Measurements from ENCODE around the gene SETDB2. TPM values are rescaled to one million over a fixed set of nuclear protein-coding genes. Genes with fewer than 3 reads are reported as not detected.

Gene SETDB2
- total RNA-seq, 1 experiment from 2014 or later: 2.7 TPM

DNA sequence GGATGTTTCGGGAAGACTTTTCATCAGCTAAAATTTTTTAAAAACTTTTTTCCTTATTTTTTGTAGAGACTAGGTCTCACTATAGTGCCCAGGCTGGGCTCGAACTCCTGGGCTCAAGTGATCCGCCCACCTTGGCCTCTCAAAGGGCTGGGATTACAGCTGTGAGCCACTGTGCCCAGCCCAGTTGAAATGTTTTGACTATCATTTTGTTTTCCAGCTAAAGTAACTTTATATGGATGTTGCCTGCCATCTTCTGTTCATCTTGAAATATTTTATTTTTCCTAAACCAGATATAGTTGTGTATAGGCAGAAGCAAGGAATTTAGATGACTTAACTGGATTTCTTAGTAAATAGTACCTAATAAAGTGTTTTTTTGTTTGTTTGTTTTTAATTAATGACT is 7.2 kb upstream of the SETDB2 start:
- Histone ChIP-seq H3K4me1 (ENCODE audit: insufficient read depth, low read length) (peaks cover 6% of the 10 kb centered on the region), H3K79me2 (ENCODE audit: low read length) (no peaks in the 10 kb centered on the region), H2AFZ (ENCODE audit: low read length) (no peak overlapping the region), H3K27me3 (ENCODE audit: low read length) (no peaks in the 10 kb centered on the region), H3K4me2 (ENCODE audit: low read length) (no peak overlapping the region), H3K36me3 (ENCODE audit: low read depth, low read length) (no peaks in the 10 kb centered on the region), H3K27ac (ENCODE audit: low read length) (no peak overlapping the region), H3F3A (ENCODE audit: low read length, unreplicated experiment) (no peaks in the 10 kb centered on the region), H3K9me3 (ENCODE audit: low read length) (no peaks in the 10 kb centered on the region), H3K9me2 (replicated peaks; ENCODE audit: low read length) (no peaks in the 10 kb centered on the region), H4K20me1 (ENCODE audit: low read length) (no peaks in the 10 kb centered on the region), H3K9ac (ENCODE audit: low read length) (no peak overlapping the region), H3K4me3 (ENCODE audit: low read length) (no peak overlapping the region)
- no peak for TF ChIP-seq EZH2 (IDR thresholded peaks at IDR 0.05; ENCODE audit: low read length, unreplicated experiment)
- TF ChIP-seq, protein P1, sequence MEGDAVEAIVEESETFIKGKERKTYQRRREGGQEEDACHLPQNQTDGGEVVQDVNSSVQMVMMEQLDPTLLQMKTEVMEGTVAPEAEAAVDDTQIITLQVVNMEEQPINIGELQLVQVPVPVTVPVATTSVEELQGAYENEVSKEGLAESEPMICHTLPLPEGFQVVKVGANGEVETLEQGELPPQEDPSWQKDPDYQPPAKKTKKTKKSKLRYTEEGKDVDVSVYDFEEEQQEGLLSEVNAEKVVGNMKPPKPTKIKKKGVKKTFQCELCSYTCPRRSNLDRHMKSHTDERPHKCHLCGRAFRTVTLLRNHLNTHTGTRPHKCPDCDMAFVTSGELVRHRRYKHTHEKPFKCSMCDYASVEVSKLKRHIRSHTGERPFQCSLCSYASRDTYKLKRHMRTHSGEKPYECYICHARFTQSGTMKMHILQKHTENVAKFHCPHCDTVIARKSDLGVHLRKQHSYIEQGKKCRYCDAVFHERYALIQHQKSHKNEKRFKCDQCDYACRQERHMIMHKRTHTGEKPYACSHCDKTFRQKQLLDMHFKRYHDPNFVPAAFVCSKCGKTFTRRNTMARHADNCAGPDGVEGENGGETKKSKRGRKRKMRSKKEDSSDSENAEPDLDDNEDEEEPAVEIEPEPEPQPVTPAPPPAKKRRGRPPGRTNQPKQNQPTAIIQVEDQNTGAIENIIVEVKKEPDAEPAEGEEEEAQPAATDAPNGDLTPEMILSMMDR (conservative IDR thresholded peaks at IDR 0.05; ENCODE audit: low read depth, low read length): peak; percentile 41
- BruUV-seq (replicated peaks): no TSS peak
- CTCF ChIA-PET: interaction anchor here (0.6 to 1.0 kb wide), 4 partner anchors 14 to 340 kb away, joined by 3 to 4 read pairs (median 3); no protein-coding TSS in a partner anchor
- intact Hi-C loops (cut with micrococcal nuclease): loop anchor here (1.0 to 2.0 kb wide), 2 partner anchors 136 to 170 kb away; no protein-coding TSS in a partner anchor
- DNase-seq (peak; percentile 38), ATAC-seq (peak; percentile 60)
- POLR2A ChIA-PET (ENCODE audit: unreplicated experiment): interaction anchor here (0.7 kb wide), 1 partner anchor 8 kb away, joined by 3 read pairs; no protein-coding TSS in a partner anchor

DNA sequence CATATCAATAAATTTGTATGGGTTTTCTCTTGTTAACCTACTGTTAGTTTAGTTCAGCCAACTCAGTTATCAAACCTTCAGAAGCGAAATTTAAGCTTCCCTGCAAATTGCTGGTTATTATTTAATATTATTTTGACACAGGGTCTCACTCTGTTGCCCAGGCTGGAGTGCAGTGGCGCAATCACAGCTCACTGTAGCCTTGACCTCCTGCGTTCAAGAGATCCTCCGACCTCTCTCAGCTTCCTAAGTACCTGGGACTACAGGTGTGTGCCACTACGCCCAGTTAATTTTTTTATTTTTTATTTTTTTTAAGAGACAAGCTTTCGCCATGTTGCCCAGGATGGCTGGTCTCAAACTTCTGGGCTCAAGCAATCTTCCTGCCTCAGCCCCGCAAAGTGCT is 6.4 kb upstream of the SETDB2 start:
- DNase-seq: no peak
- H3K9me3 ChIP-seq (ENCODE audit: low read length): no peaks in the 10 kb centered on the region
- H3F3A ChIP-seq (ENCODE audit: low read length, unreplicated experiment): no peaks in the 10 kb centered on the region
- no peak for ATAC-seq
- no TSS peak for BruUV-seq (replicated peaks)
- H3K4me3 ChIP-seq (ENCODE audit: low read length): no peak overlapping the region
- no peak overlapping the region for H3K4me2 ChIP-seq (ENCODE audit: low read length)
- H2AFZ ChIP-seq (ENCODE audit: low read length): no peak overlapping the region
- H4K20me1 ChIP-seq (ENCODE audit: low read length): no peaks in the 10 kb centered on the region
- intact Hi-C loops (cut with micrococcal nuclease): loop anchor here (1.0 to 2.0 kb wide), 2 partner anchors 136 to 169 kb away; no protein-coding TSS in a partner anchor
- H3K4me1 ChIP-seq (ENCODE audit: insufficient read depth, low read length): peaks cover 14% of the 10 kb centered on the region
- H3K79me2 ChIP-seq (ENCODE audit: low read length): peaks cover 2% of the 10 kb centered on the region; the same call in 1 of the 2 replicates
- no peaks in the 10 kb centered on the region for H3K27me3 ChIP-seq (ENCODE audit: low read length)
- no peak overlapping the region for H3K27ac ChIP-seq (ENCODE audit: low read length)
- no peaks in the 10 kb centered on the region for H3K9me2 ChIP-seq (replicated peaks; ENCODE audit: low read length)
- POLR2A ChIA-PET (ENCODE audit: unreplicated experiment): no interaction called here
- no peaks in the 10 kb centered on the region for H3K36me3 ChIP-seq (ENCODE audit: low read depth, low read length)
- H3K9ac ChIP-seq (ENCODE audit: low read length): no peak overlapping the region
- CTCF ChIA-PET: no interaction called here
- TF ChIP-seq EZH2 (IDR thresholded peaks at IDR 0.05; ENCODE audit: low read length, unreplicated experiment): no peak
- TF ChIP-seq EZH2phosphoT487 (IDR thresholded peaks at IDR 0.05; ENCODE audit: borderline replicate concordance, low read length): no peak
- TF ChIP-seq, protein P1 (conservative IDR thresholded peaks at IDR 0.05; ENCODE audit: low read depth, low read length): no peak

DNA sequence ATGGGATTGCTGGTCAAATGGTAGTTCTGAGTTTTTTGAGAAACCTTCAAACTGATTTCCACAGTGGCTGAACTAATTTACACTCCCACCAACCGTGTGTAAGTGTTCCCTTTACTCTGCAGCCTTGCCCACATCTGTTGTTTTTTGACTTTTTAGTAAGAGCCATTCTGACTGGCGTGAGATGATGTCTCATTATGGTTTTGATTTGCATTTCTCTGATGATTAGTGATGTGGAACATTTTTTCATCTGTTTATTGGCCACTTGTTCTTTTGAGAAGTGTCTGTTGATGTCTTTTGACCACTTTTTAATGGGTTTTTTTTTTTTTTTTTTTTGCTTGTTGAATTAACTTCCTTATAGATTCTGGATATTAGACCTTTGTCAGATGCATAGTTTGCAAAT is 4.5 kb upstream of the SETDB2 start:
- H3K9me2 ChIP-seq (replicated peaks; ENCODE audit: low read length): no peaks in the 10 kb centered on the region
- H3F3A ChIP-seq (ENCODE audit: low read length, unreplicated experiment): no peaks in the 10 kb centered on the region
- no peak overlapping the region for H3K27ac ChIP-seq (ENCODE audit: low read length)
- CTCF ChIA-PET: no interaction called here
- BruUV-seq (replicated peaks): no TSS peak
- no peak overlapping the region for H2AFZ ChIP-seq (ENCODE audit: low read length)
- H3K27me3 ChIP-seq (ENCODE audit: low read length): no peaks in the 10 kb centered on the region
- H3K9ac ChIP-seq (ENCODE audit: low read length): no peak overlapping the region
- H3K4me3 ChIP-seq (ENCODE audit: low read length): no peak overlapping the region
- DNase-seq (no peak), ATAC-seq (no peak)
- no peaks in the 10 kb centered on the region for H3K36me3 ChIP-seq (ENCODE audit: low read depth, low read length)
- TF ChIP-seq EZH2phosphoT487 (IDR thresholded peaks at IDR 0.05; ENCODE audit: borderline replicate concordance, low read length) (no peak), EZH2 (IDR thresholded peaks at IDR 0.05; ENCODE audit: low read length, unreplicated experiment) (no peak)
- TF ChIP-seq, protein P1 (conservative IDR thresholded peaks at IDR 0.05; ENCODE audit: low read depth, low read length): no peak
- no peaks in the 10 kb centered on the region for H3K9me3 ChIP-seq (ENCODE audit: low read length)
- intact Hi-C loops (cut with micrococcal nuclease): no loop called here
- H3K79me2 ChIP-seq (ENCODE audit: low read length): peaks cover 9% of the 10 kb centered on the region
- H4K20me1 ChIP-seq (ENCODE audit: low read length): no peaks in the 10 kb centered on the region
- peaks cover 20% of the 10 kb centered on the region for H3K4me1 ChIP-seq (ENCODE audit: insufficient read depth, low read length)
- H3K4me2 ChIP-seq (ENCODE audit: low read length): no peak overlapping the region
- POLR2A ChIA-PET (ENCODE audit: unreplicated experiment): no interaction called here

All from PC-3 (cell line).